ENCODE results near the gene DLST. TPM values are rescaled to one million over a fixed set of nuclear protein-coding genes. Genes with fewer than 3 reads are reported as not detected.

The DLST gene
- total RNA-seq, 1 donor from 2014 or later: 74.4 TPM

DNA sequence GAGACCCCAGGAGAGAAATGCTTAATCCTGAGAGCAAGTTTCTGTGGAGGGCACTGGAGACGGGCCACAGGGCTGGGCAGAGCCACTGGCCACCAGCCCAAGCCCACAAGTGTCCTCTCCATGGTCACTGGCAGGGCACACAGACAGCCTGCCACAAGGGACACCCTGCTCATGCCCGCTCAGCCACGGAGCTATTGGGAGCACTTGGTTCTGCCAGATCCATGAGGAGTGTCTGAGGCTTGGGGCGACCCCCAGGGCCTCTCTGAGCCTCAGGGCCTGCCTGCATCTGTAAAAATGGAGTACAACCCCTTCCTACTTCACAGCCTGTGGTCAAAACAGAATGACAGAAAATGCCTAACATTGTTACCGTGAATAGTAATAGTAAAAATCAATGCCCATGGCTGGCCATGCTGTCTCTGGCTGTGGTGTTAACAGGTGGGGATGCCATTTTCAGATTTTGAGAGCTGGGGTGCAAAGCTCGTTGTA, 70.5 kb downstream of the DLST start:
- Mint-ChIP-seq H3K9me3 (no peaks in the 10 kb centered on the region), H3K27ac (no peak overlapping the region), H3K36me3 (no peaks in the 10 kb centered on the region)

DNA sequence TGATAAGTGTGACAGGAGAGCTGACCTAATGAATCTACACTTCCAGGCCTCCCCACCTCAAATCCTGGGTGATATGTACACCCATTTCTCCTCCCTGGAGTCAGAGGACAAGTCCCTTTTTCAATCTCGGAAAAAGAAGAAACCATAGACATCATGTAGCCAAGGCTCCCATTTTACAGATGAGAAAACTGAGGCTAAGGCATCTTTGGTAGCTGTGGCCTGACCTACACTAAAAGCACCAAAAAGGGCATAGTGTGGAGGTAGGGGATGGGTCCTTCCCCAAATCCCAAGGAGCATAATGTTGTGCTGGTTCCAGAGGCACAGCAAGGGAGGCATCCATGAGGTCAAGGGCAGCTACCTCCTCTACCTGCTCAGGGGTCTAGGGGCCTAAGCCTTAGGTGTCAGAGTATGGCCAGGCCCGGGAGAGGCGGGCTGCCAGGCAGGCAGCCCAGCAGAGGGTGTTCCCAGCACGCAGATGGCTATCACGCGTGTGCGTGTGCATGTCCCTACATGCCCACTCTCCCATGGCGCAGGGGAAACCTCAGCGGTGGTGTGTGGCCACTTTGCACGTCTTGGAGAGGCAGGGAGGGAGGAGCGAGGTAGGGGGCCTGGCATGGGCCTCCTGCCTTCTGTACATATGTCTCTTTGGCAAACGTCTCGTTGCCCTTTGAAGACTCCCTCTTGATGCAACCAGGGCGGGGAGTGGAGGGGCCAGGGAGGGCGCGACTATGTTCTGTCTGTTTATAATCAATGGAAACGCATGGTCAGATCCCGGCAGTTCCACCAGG, 71.2 kb downstream of the DLST start:
- no peaks in the 10 kb centered on the region for H3K36me3 Mint-ChIP-seq
- DNase-seq (ENCODE audit: low spot score in 2 of 2, unreplicated experiment in 2 of 2): no peak
- H3K27ac Mint-ChIP-seq: peak overlapping the region; percentile 22
- TF ChIP-seq, protein P1, sequence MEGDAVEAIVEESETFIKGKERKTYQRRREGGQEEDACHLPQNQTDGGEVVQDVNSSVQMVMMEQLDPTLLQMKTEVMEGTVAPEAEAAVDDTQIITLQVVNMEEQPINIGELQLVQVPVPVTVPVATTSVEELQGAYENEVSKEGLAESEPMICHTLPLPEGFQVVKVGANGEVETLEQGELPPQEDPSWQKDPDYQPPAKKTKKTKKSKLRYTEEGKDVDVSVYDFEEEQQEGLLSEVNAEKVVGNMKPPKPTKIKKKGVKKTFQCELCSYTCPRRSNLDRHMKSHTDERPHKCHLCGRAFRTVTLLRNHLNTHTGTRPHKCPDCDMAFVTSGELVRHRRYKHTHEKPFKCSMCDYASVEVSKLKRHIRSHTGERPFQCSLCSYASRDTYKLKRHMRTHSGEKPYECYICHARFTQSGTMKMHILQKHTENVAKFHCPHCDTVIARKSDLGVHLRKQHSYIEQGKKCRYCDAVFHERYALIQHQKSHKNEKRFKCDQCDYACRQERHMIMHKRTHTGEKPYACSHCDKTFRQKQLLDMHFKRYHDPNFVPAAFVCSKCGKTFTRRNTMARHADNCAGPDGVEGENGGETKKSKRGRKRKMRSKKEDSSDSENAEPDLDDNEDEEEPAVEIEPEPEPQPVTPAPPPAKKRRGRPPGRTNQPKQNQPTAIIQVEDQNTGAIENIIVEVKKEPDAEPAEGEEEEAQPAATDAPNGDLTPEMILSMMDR (IDR thresholded peaks at IDR 0.05; ENCODE audit: unreplicated experiment): no peak
- no peaks in the 10 kb centered on the region for H3K9me3 Mint-ChIP-seq
- peaks cover 53% of the 10 kb centered on the region for H3K4me1 Mint-ChIP-seq
- peak overlapping the region; percentile 62 for H3K4me3 Mint-ChIP-seq
- no peaks in the 10 kb centered on the region for H3K27me3 Mint-ChIP-seq (ENCODE audit: low read depth)

More for the DNA sequence above, 70.5 kb downstream of the DLST start:
- Mint-ChIP-seq H3K27me3 (ENCODE audit: low read depth) (no peaks in the 10 kb centered on the region), H3K4me3 (no peak overlapping the region), H3K4me1 (peaks cover 53% of the 10 kb centered on the region)
- no peak for DNase-seq (ENCODE audit: low spot score in 2 of 2, unreplicated experiment in 2 of 2)
- TF ChIP-seq, protein P1 (IDR thresholded peaks at IDR 0.05; ENCODE audit: unreplicated experiment): no peak

Other genes with a start within 250 kb of the DLST start
- 43.8 to 55.5 TPM (median 49.1 TPM) in 3 replicates for gene AREL1, start 168.8 kb upstream of the DLST start, total RNA-seq
- gene FCF1, start 168.8 kb upstream of the DLST start, total RNA-seq: 43.9 to 46.8 TPM (median 44.5 TPM) in 3 replicates
- gene YLPM1, start 118.6 kb upstream of the DLST start, total RNA-seq: 125 to 135 TPM (median 125 TPM) in 3 replicates
- not detected in 3 replicates for gene PROX2, start 5.8 kb upstream of the DLST start, total RNA-seq
- gene RPS6KL1, start 41.3 kb downstream of the DLST start, total RNA-seq: 0.13 to 1.1 TPM (median 0.70 TPM) in 3 replicates
- gene PGF, start 73.7 kb downstream of the DLST start, total RNA-seq: 8.4 to 9.6 TPM (median 8.6 TPM) in 3 replicates
- gene EIF2B2, start 121.0 kb downstream of the DLST start, total RNA-seq: 31.0 to 34.7 TPM (median 33.9 TPM) in 3 replicates
- 40.3 to 47.4 TPM (median 47.0 TPM) in 3 replicates for gene MLH3, start 169.6 kb downstream of the DLST start, total RNA-seq
- 16.7 to 17.5 TPM (median 17.3 TPM) in 3 replicates for gene ACYP1, start 182.1 kb downstream of the DLST start, total RNA-seq
- gene ZC2HC1C, start 187.7 kb downstream of the DLST start, total RNA-seq: 2.3 to 3.6 TPM (median 2.4 TPM) in 3 replicates
- gene NEK9, start 245.1 kb downstream of the DLST start, total RNA-seq: 116 to 133 TPM (median 121 TPM) in 3 replicates

All from mesothelial cell of epicardium (in vitro differentiated cells).